ENCODE results near the gene MAVS.

DNA sequence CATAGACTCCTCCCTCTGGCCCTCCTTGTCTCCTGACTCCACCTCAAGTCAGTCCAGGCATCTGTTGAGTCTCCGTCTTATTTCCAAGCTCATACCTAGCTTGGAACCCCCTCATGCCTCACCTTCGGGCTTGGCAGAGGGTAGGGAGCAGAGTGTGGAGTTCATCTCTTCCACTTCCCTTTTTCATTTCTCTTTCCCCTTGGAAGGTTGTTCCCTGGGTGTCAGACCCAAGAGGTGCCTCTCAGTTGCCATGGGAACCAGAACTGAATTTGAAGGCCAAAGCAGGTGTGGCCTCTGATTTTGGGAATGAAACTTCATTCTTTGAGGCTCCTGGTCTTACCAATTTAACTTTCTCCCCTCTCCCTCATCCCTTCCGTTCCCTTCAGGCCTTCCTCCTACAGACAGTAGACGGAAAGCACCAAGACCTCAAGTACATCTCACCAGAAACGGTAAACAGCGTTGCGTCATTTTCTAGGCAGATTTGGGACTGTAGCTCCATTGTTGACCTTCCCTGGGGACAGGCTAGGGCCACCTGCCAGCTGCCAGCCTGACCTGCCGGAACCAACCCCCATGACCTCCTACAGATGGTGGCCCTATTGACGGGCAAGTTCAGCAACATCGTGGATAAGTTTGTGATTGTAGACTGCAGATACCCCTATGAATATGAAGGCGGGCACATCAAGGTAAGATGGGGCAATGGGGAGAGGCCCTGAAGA lies 44.0 kb upstream of the MAVS start:
- TF ChIP-seq GLIS3 (CRISPR knock-in tag; IDR thresholded peaks at IDR 0.05): no peak
- TF ChIP-seq PATZ1 (CRISPR knock-in tag; IDR thresholded peaks at IDR 0.05; ENCODE audit: borderline replicate concordance): no peak
- TF ChIP-seq ZFP30 (CRISPR knock-in tag; IDR thresholded peaks at IDR 0.05): no peak
- no peak for TF ChIP-seq TOX (CRISPR knock-in tag; IDR thresholded peaks at IDR 0.05; ENCODE audit: borderline replicate concordance)
- no peak for TF ChIP-seq ARNTL (CRISPR knock-in tag; IDR thresholded peaks at IDR 0.05; ENCODE audit: borderline replicate concordance, low read depth)
- TF ChIP-seq BACH2 (CRISPR knock-in tag; IDR thresholded peaks at IDR 0.05; ENCODE audit: borderline replicate concordance): no peak
- no peak for TF ChIP-seq ZFP3 (CRISPR knock-in tag; IDR thresholded peaks at IDR 0.05)
- TF ChIP-seq ZNF8 (CRISPR knock-in tag; IDR thresholded peaks at IDR 0.05): no peak
- TF ChIP-seq, protein P1, sequence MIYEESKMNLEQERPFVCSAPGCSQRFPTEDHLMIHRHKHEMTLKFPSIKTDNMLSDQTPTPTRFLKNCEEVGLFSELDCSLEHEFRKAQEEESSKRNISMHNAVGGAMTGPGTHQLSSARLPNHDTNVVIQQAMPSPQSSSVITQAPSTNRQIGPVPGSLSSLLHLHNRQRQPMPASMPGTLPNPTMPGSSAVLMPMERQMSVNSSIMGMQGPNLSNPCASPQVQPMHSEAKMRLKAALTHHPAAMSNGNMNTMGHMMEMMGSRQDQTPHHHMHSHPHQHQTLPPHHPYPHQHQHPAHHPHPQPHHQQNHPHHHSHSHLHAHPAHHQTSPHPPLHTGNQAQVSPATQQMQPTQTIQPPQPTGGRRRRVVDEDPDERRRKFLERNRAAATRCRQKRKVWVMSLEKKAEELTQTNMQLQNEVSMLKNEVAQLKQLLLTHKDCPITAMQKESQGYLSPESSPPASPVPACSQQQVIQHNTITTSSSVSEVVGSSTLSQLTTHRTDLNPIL (CRISPR knock-in tag; IDR thresholded peaks at IDR 0.05; ENCODE audit: low read depth): no peak
- no peak for TF ChIP-seq ISL1 (CRISPR knock-in tag; IDR thresholded peaks at IDR 0.05)
- no peak for TF ChIP-seq TSHZ2 (CRISPR knock-in tag; IDR thresholded peaks at IDR 0.05)
- TF ChIP-seq ESRRG (CRISPR knock-in tag; IDR thresholded peaks at IDR 0.05): no peak
- TF ChIP-seq, protein P2, sequence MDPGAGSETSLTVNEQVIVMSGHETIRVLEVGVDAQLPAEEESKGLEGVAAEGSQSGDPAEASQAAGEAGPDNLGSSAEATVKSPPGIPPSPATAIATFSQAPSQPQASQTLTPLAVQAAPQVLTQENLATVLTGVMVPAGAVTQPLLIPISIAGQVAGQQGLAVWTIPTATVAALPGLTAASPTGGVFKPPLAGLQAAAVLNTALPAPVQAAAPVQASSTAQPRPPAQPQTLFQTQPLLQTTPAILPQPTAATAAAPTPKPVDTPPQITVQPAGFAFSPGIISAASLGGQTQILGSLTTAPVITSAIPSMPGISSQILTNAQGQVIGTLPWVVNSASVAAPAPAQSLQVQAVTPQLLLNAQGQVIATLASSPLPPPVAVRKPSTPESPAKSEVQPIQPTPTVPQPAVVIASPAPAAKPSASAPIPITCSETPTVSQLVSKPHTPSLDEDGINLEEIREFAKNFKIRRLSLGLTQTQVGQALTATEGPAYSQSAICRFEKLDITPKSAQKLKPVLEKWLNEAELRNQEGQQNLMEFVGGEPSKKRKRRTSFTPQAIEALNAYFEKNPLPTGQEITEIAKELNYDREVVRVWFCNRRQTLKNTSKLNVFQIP (CRISPR knock-in tag; IDR thresholded peaks at IDR 0.05; ENCODE audit: borderline replicate concordance, low read depth): no peak
